ENCODE results near the gene ADCK1.
A peak's percentile ranks its signal among the peaks of the same experiment; 100 is the strongest.
"Not testable (repeated sequence)": the region's sequence is repeated elsewhere in the genome, so short reads cannot be mapped to it uniquely, and the experiment has no call there.

ADCK1 gene, protein sequence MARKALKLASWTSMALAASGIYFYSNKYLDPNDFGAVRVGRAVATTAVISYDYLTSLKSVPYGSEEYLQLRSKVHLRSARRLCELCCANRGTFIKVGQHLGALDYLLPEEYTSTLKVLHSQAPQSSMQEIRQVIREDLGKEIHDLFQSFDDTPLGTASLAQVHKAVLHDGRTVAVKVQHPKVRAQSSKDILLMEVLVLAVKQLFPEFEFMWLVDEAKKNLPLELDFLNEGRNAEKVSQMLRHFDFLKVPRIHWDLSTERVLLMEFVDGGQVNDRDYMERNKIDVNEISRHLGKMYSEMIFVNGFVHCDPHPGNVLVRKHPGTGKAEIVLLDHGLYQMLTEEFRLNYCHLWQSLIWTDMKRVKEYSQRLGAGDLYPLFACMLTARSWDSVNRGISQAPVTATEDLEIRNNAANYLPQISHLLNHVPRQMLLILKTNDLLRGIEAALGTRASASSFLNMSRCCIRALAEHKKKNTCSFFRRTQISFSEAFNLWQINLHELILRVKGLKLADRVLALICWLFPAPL

DNA sequence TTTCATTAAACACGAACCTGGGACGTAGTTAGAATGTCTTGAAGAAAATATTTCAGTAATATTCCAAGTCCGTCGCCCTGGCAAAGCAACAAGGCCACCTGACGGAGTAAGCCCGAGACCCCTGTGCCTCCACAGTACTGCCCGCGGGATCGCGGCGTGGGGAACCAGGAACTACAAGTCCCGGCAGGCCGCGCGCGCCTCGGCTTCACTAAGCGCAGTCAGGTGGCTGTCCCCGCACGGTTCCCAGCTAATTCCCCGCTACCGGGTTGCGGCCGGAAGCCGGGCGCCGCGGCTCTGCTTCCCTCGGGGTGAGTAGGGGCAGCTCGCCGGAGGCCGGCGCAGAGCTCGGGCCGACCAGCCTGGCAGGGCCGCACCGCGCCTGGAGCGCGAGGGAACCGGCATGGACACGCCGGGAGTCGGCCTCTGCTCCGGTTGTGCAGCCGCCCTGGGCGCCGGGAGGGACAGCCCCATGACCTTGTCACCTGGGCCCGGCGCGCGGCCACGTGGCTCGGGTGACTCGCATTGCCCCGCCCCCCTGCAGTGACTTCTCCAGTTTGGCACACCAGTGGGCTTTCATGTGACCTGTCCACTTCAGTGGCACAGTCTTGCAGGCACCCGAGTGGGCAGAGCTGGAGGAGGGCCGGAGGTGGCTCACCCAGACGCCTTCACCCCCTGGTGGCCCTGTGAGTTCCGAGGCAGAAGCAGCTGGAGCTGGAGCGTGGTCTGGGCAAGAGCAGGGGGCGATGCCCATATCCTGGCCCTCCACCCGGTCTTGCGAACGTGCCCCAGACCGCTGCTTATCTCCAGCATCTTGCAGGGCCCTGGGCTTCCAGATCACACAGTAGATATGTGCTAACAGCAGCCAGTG is at the start of gene ADCK1:
TSS of gene ADCK1 (plus strand) at position 247 of the 868 bp plus-strand sequence. CDS start 18,870 bp downstream, outside the sequence.
- peak; percentile 82 to 88 for DNase-seq

DNA sequence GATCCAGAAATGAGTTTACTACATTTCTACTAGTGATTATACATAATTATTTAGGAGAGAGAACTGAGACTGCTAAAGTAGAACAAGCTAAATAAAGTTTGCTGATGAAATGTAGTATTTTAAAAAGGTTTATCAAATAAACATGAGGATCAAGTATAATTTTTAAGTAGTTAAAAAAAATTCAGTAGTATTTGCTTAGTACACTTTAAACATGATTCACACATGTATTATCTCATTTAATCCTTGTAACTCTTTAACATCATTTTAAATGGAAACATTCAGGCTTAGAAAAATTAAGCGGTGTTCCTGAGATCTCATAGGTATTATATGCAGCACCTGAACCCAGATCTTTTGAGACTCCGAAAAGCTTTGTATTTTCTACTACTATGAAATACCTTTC is 47.6 kb upstream of the ADCK1 start:
- no peak for DNase-seq

DNA sequence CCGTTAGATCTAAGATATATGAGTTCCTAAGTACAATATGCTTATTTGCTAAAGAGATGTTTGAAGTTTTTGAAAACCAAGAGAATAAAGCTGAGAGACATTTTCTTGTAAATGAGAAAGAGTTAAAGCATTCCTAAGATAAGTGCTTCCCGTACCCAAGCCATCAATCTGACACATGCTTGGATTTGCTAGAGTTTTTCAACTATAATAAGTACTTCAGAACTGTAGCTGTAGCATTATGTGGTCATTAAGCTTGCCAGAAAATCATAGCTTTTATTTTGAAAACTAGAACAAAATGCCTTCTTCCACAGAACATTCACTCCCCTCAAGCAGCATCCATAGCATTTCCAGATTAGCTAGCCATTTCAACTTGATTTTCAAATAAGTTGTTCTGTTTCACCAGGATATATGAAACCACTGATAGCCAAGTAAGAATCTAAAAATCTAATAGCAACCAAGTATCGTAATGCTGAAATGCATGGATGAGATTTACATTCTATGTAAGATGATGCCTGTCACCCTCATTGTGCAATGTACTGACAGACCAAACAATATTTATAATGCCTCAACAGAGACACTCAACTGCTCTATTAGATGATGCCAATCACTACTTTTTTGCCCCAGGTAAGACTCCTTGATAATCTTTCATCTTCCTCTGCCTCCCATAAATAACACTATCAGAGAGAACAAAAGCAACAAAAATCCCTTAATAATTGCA is 47.0 kb upstream of the ADCK1 start:
- no peak for DNase-seq

DNA sequence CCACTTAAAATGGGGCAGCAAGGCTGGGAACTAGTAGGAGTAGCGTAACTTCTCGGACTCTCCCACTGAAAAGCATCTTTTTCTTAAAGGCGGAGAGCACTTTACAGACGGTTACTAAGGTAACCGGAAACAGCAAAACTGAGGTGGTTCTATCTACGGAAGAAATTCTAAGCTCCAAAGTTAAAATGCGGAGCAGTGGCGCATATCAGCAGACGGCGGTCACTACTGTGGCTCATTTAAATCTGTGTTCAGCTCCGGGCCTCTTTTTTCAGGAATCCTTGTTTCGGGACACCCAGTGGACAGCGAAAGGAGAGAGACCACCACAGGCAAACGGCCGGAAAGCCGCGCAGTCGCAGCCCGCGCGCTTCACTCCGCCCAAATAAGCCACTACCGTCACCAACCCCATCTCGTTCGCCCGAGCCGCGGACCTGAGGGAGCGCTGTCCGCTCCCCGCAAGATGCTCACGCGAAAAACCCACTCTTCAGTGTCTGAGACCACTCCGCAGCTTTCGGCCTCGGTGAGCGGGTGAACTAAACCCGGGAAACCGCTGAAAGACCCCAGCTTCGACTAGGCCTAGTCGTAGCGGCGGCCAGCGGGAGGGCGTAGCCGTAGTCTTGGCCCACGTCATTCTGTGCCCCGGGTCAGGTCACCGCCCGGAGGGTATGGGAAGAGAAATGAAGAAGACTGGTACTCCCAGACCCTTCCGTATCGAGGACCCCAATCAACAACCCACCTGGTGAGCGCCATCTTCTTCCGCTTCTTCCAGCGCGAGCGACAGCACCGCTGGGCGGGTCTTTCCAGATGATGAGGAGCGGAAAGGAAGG is 39.3 kb upstream of the ADCK1 start, which contains the start of gene SNW1:
TSS of gene SNW1 (minus strand) at position 776 of the 824 bp plus-strand sequence. CDS start at position 747, 29 bp downstream.
- peak; percentile 99 to 100 for DNase-seq

DNA sequence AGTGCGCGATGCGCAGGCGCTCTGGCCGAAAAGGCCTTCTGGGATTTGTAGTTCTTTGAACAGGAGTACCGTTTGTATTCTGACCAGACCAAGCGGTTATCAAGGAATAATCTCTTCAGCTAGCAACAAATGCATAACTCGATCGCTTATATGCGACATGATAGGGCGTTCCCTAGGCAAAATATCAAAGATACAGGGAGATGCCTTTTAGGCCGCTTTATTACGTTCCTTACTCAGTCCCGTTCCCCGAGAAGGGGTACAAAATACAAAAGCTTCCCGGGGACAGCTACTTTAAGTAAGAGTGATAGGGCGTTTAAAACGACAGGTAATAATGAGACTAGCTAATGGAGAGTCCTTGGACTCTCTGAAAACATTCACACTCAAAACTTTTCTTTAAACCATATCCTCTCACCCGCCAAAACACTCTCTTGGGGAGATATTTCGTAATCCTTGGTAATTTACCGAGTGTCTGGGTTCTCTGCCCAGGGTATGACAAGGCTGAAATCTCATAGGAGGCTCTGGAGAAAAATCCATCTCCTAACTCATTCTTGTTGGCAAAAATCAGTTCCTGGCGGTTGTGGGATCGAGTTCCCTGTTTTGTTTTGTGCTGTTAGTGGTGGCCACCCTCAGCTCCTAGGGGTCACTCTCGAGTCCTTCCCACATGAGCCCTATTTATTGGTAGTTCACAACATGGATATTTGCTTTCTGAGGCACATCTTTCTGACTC is 38.5 kb upstream of the ADCK1 start:
- DNase-seq: peak; percentile 42 to 66

DNA sequence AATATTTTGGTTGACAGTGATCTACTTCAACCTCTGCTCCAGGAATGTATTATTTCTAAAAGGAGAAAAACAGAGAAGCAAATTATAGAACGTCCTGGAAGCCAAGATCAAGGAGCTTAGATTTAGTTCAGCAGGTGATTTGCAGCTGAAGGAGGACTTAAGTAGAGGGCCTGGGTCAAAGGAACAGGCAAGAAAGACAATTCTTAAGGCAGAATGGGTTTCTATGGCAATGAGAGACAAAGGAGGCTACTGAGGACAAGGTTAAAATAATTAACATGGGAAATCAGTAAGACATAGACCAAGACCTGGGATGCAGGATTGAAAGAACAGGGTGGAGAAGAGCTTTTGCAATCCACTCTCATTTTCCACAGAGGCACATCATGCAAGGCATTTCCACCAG is 36.6 kb upstream of the ADCK1 start:
- no peak for DNase-seq

DNA sequence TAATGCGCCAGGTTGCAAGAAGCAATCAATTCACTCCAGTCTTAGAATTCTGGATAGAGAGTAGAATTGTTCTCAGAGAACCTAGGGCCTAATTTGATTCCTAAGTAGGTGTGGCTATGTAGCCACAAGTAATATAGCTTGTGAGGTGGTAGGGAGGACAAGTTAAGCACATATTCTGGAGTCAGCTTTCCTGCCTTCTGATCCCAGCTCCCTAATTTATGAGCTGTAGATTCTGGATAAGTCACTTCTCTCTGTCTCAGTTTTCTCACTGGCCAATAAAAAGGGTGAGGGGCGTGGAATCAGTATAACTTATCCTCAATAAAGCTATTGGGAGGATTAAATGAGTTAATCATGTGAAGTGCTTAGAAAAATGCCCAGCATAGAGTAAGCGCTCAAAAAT is 35.9 kb upstream of the ADCK1 start:
- DNase-seq: no peak

DNA sequence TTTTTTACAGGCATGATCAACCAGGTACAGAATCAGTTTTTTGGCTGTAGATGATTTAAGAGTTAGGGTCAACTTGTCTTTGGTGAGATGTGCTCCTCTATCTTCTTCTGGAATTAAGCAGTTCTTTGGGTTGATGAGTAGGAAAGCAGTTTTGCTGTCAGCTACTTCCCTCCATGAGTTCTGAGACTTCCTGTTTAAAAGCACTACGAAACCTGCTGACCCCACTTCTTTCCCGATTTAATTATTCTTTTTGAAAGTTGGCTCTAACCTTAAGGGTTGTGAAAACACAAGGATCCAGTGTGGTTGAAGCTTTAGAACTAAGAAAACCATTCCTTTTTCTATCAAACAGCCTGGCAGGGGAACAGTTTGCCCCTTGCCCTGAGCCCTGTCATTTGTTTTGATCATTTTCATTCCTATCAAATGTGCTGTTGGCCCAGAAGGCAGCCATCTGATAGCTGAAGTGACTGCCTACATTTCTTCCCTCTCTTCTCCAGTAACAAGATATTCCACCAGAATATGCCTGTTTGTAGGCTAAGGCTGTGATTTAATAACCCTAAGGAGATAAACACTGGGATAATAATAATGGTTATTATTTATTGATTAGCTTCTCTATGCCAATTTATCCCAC is 31.4 kb upstream of the ADCK1 start:
- DNase-seq: not testable (repeated sequence)

DNA sequence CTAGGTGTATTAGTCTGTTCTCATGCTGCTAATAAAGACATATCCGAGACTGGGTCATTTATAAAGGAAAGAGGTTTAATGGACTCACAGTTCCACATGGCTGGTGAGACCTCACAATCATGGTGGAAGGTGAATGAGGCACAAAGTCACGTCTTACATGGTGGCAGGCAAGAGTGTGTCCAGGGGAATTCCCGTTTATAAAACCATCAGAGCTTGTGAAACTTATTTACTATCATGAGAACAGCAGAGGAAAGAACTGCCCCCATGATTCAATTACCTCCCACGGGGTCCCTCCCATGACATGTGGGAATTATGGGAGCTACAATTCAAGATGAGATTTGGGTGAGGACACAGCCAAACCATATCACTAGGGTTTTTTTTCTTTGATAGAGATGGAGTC is 25.9 kb upstream of the ADCK1 start:
- not testable (repeated sequence) for DNase-seq

DNA sequence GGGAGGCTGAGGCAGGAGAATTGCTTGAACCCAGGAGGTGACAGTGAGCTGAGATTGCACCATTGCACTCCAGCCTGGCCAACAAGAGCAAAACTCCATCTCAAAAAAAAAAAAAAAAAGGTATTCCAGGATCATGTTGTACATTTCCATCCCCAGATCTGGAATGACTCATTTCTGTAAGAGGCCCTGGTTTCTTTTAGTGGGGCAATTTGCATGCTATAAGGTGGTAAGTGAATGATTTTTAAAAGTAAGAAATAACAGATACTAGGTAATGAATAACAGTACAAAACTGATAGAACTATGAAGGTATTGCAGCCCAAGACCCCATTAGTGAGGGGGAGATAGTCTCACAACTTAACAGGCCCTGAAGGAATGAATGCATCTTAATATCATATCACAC is 17.7 kb upstream of the ADCK1 start:
- DNase-seq: no peak

DNA sequence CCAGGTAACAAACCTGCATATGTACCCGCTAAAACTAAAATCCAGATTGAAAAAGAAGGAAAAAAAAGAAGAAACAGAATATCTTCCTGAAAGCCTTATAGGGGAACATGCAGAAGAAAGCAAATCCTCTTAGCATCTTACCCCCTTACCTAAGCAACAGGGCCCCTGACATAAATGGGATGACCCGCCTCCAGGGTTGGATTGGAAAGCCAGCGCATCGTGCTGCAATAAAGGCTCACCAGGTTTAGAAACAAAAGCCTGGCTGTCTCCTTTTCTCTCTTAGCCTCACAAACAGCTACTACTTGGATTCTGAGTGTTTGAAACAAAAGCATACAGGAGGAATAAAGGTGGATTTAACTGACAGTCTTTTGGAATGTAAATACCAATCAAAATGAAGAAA is 13.8 kb upstream of the ADCK1 start:
- DNase-seq: no peak

DNA sequence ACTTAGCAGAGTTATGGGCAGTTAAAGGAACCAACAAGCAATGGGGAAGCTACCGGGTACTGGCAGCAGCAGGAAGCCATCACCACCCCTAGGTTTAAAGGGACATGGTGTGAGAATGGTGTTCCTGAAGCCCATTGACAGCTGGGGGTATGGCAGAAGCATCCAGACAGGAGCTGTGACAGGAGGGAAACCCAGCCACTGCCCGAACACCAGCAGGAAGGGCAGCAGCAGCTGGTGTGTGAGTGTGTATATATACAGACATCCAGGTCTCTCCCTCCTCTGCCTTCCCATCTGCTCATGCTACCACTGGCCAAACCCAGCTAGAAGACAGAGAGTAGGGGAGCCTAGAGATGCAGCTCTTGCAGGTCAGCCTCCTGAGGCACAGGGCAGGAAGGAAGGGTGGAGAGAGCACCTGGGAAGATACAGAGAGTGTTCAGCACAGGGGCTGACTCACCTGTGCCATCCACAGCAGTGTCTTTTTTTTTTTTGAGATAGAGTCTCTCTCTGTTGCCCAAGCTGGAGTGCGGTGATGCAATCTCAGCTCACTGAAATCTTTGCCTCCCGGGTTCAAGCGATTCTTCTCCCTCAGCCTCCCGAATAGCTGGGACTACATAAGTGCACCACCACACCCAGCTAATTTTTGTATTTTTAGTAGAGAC is 9.2 kb upstream of the ADCK1 start:
- DNase-seq: peak; percentile 88 to 96

DNA sequence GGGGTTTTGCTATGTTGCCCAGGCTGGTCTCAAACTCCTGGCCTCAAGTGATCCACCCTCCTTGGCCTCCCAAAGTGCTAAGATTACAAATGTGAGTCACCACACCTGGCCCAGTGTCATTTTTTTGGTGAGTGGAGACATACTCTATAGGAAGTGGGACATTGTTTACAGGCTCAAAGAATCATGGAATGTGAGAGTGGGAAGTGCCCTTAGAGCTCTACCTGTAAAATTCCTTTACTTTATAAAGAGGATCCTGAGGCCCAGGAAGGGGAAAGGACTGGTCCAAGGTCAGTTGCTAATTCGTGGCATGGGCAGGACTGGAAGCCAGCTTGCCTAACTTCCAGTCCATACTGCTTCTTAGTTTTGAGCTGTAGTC is 8.7 kb upstream of the ADCK1 start:
- peak in 1 of 2 experiments; percentile 30 for DNase-seq

DNA sequence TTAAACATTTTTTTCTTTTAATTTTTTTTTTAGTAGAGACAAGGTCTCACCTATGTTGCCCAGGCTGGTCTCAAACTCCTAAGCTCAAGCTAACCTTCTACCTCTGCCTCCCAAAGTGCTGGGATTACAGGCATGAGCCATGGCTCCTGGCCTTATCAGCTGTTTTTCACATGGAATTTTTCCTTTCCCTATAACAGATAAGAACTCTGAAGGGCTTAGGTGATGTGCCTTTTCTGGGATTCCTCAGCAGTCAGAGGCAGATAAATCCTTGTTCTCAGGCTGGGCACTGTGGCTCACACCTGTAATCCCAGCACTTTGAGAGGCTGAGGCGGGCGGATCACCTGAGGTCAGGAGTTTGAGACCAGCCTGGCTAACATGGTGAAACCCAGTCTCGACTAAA is 6.7 kb upstream of the ADCK1 start:
- DNase-seq: not testable (repeated sequence)

DNA sequence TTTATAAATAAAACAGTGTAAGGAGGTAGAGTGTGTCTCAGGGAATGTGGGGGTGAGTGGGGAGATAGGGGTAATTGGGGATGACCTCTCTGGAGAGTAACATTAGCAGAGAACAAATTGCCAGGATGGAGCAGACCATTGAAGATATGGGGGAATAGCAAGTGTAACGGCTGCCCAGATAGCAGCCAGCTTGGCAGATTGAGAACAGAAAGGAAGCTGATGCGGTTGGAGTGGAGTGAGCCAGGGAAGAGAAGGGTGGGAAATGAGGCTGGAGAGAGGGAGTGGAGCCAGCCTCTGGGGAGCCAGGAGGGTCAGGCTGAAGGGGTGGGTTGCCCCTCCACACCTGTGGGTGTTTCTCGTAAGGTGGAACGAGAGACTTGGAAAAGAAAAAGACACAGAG is 5.6 kb upstream of the ADCK1 start:
- no peak for DNase-seq

DNA sequence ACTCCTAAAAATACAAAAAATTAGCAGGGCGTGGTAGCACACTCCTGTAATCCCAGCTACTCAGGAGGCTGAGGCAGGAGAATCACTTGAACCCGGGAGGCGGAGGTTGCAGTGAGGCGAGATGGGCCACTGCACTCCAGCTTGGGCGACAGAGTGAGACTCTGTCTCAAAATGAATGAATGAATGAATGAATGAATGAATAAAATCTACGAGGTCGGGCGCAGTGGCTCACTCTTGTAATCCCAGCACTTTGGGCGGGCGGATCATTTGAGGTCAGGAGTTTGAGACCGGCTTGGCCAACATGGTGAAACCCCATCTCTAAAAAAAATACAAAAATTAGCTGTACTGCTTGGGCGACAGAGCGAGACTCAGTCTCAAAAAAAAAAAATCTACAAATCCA is 453 bp upstream of the ADCK1 start:
- not testable (repeated sequence) for DNase-seq

DNA sequence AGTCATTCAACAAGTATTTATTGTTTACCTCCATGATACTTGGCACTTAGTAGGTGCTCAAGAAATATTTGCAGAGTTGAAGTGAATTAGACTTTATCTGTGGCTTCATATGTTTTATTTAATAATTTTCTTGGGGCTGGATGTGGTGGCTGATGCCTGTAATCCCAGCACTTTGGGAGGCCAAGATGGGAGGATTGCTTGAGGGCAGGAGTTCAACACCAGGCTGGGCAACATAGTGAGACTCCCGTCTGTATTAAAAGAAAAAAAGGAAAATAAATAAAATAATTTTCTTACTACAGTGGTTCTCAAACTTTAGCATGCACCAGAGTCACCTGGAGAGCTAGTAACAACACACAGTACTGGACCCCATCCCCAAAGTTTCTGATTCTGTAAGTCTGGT is 905 bp downstream of the ADCK1 start:
- no peak for DNase-seq

DNA sequence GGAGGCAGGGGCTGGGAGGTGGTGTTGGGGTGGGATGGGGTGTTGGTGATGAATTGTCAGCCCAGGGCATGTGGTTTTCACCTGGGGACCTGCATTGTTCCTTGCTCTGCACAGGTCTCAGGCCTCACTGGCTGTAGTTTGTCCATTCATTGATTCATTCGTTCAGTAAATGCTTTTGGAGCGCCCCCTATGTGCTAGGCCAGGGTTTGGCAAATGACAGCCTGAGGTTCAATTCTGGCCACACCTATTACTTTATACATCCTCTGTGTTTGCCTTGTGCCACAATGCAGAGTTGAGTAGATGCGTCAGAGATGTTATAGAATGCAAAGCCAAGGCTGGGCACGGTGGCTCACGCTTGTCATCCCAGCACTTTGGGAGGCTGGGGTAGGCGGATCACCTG is 4.7 kb downstream of the ADCK1 start:
- peak in 1 of 2 experiments; percentile 17 for DNase-seq

DNA sequence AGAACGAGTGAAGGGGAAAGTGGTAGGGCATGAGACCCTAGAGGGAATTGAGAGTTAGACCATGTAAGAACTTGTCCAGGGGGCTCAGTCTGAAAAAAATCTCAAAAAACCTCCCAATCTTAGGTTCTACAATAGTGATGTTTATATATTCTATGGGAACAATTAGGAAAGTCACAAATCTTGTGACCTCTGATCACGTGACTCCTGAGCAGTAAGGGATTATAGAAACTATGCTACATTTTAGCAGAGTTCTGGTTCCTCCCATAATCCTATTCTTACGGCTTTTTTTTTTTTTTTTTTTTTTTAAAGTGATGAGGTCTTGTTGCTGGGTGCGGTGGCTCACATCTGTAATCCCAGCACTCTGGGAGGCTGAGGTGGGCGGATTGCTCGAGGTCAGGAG is 5.8 kb downstream of the ADCK1 start:
- no peak for DNase-seq

DNA sequence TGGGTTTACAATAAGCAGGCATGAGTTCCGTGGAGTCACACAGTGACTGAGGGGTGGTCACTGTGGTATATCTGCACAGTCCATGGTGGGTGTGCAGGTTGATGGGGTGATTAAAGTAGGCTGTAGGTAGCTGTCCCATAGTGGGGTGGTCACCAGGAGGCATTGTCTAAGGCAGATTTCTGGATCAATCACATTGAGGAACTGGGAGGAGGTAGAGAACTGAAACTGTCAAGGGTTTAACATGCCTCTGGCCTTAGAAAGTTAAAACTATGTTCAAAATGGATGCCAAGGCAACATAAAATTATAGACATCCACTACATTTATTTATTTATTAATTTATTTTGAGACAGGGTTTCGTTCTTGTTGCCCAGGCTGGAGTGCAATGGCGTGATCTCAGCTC is 8.3 kb downstream of the ADCK1 start:
- no peak for DNase-seq
